ENCODE results near the gene LTBP3. TPM values are rescaled to one million over a fixed set of nuclear protein-coding genes. Genes with fewer than 3 reads are reported as not detected.

The LTBP3 gene
- total and polyA plus RNA-seq, 2 of the 4 experiments (the other 2 are of a cell fraction) = 6.6 to 145 TPM

DNA sequence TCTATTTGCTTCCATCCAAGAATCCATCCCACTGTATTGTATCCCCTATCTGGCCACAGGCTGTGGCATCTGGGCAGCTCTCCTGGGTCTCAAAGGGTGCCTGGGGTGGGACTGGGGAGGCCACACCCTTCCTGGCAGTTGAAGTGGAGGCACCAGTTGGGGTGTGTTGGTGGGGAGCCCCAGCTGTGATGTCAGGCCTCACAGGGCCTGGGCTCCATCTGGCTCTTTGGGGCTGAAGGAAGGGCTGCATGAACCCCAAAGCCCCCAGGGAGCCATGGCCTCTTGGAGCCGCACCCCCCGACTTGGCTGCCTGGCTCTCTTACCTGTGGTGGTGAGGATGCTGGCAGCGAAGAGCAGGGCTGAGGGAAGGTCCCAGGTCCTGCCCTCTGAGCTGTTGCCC, 37.0 kb upstream of the LTBP3 start:
- no peak overlapping the region for H2BK5ac ChIP-seq (ENCODE audit: low read depth, low read length, poor library complexity, severe bottlenecking)
- no peak overlapping the region for H3K18ac ChIP-seq (ENCODE audit: low read depth, low read length)
- ATAC-seq (ENCODE audit: low read depth) (no peak), DNase-seq (no peak)
- H2AFZ ChIP-seq (replicated peaks; ENCODE audit: low read length, poor library complexity) = peak overlapping the region; percentile 58
- BruUV-seq (replicated peaks) = no TSS peak
- in situ Hi-C loops (cut with MboI; ENCODE audit: low sequenced_read_pairs) = no loop called here
- no peak overlapping the region for H4K8ac ChIP-seq (ENCODE audit: low read depth in 2 of 2, low read length in 2 of 2)
- H3K36me3 ChIP-seq (ENCODE audit: control insufficient read depth, insufficient read depth, low read length) = peaks cover 31% of the 10 kb centered on the region
- no peak overlapping the region for H3K14ac ChIP-seq (replicated peaks; ENCODE audit: low read depth, low read length)
- H4K20me1 ChIP-seq (ENCODE audit: insufficient read depth, low read length) = peaks cover 5% of the 10 kb centered on the region
- TF ChIP-seq, protein P1, sequence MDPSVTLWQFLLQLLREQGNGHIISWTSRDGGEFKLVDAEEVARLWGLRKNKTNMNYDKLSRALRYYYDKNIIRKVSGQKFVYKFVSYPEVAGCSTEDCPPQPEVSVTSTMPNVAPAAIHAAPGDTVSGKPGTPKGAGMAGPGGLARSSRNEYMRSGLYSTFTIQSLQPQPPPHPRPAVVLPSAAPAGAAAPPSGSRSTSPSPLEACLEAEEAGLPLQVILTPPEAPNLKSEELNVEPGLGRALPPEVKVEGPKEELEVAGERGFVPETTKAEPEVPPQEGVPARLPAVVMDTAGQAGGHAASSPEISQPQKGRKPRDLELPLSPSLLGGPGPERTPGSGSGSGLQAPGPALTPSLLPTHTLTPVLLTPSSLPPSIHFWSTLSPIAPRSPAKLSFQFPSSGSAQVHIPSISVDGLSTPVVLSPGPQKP (IDR thresholded peaks at IDR 0.05; ENCODE audit: borderline replicate concordance, low read depth, low read length) = no peak
- no peak for TF ChIP-seq RFX5 (IDR thresholded peaks at IDR 0.05; ENCODE audit: low read depth, low read length)
- TF ChIP-seq BHLHE40 (IDR thresholded peaks at IDR 0.05; ENCODE audit: low read depth, low read length) = no peak
- no peak for TF ChIP-seq CHD1 (IDR thresholded peaks at IDR 0.05; ENCODE audit: low read depth, low read length)
- no peak for TF ChIP-seq RCOR1 (IDR thresholded peaks at IDR 0.05; ENCODE audit: insufficient replicate concordance, low read length)
- TF ChIP-seq SMC3 (IDR thresholded peaks at IDR 0.05; ENCODE audit: low read depth, low read length) = no peak
- TF ChIP-seq, protein P2, sequence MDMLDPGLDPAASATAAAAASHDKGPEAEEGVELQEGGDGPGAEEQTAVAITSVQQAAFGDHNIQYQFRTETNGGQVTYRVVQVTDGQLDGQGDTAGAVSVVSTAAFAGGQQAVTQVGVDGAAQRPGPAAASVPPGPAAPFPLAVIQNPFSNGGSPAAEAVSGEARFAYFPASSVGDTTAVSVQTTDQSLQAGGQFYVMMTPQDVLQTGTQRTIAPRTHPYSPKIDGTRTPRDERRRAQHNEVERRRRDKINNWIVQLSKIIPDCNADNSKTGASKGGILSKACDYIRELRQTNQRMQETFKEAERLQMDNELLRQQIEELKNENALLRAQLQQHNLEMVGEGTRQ (IDR thresholded peaks at IDR 0.05; ENCODE audit: low read depth, low read length) = no peak
- TF ChIP-seq NFE2L2 (IDR thresholded peaks at IDR 0.05; ENCODE audit: low read depth, low read length) = no peak
- TF ChIP-seq MAFK (IDR thresholded peaks at IDR 0.05; ENCODE audit: low read depth, low read length) = no peak
- TF ChIP-seq, protein P3, sequence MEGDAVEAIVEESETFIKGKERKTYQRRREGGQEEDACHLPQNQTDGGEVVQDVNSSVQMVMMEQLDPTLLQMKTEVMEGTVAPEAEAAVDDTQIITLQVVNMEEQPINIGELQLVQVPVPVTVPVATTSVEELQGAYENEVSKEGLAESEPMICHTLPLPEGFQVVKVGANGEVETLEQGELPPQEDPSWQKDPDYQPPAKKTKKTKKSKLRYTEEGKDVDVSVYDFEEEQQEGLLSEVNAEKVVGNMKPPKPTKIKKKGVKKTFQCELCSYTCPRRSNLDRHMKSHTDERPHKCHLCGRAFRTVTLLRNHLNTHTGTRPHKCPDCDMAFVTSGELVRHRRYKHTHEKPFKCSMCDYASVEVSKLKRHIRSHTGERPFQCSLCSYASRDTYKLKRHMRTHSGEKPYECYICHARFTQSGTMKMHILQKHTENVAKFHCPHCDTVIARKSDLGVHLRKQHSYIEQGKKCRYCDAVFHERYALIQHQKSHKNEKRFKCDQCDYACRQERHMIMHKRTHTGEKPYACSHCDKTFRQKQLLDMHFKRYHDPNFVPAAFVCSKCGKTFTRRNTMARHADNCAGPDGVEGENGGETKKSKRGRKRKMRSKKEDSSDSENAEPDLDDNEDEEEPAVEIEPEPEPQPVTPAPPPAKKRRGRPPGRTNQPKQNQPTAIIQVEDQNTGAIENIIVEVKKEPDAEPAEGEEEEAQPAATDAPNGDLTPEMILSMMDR (conservative IDR thresholded peaks at IDR 0.05; ENCODE audit: low read depth, low read length) = no peak
- TF ChIP-seq POLR2A (IDR thresholded peaks at IDR 0.05; ENCODE audit: low read depth, low read length) = no peak
- TF ChIP-seq MAZ (IDR thresholded peaks at IDR 0.05; ENCODE audit: borderline replicate concordance, low read depth, low read length) = no peak
- no peak for TF ChIP-seq MXI1 (IDR thresholded peaks at IDR 0.05; ENCODE audit: borderline replicate concordance, low read depth, low read length)
- TF ChIP-seq RAD21 (IDR thresholded peaks at IDR 0.05; ENCODE audit: low read length) = no peak
- TF ChIP-seq CEBPB (IDR thresholded peaks at IDR 0.05; ENCODE audit: low read depth, low read length) = no peak
- TF ChIP-seq FOS (IDR thresholded peaks at IDR 0.05; ENCODE audit: low read depth, low read length) = no peak
- H2AK5ac ChIP-seq (ENCODE audit: low read depth, low read length) = no peak overlapping the region
- H3K79me1 ChIP-seq (ENCODE audit: low read depth in 1 of 2, low read length in 2 of 2) = 0 out of 4 replicates have a peak, but pooled peaks cover 0 to under 1% of the 10 kb centered on the region in 2 experiments
- no peaks in the 10 kb centered on the region for H3K27me3 ChIP-seq (ENCODE audit: control insufficient read depth, insufficient read depth, low read length)
- CTCF ChIA-PET = no interaction called here
- H3K9me1 ChIP-seq (ENCODE audit: insufficient read depth, low read length) = no peaks in the 10 kb centered on the region
- H4K5ac ChIP-seq (ENCODE audit: low read depth, low read length) = no peak overlapping the region
- H2BK15ac ChIP-seq (ENCODE audit: low read depth, low read length) = no peak overlapping the region
- H3K23ac ChIP-seq (ENCODE audit: low read depth, low read length) = no peak overlapping the region
- H3K9me3 ChIP-seq (ENCODE audit: control insufficient read depth, insufficient read depth, low read length) = no peaks in the 10 kb centered on the region
- no peak overlapping the region for H3K27ac ChIP-seq (ENCODE audit: insufficient read depth, low read length)
- H3K4me2 ChIP-seq (ENCODE audit: low read depth, low read length) = no peak overlapping the region
- no peak overlapping the region for H3K4me3 ChIP-seq (ENCODE audit: insufficient read depth, low read depth, low read length)
- WGBS, 2 experiments (ENCODE audit: extremely low coverage in 2 of 2, insufficient read length in 1 of 2) = no CpG with 5 or more reads among the region's 3 CpGs
- peak overlapping the region; percentile 72 for H2AK9ac ChIP-seq (replicated peaks; ENCODE audit: low read depth, low read length, poor library complexity)
- H2BK20ac ChIP-seq (ENCODE audit: low read depth, low read length) = no peak overlapping the region
- no peak overlapping the region for H3K56ac ChIP-seq (ENCODE audit: extremely low read depth, insufficient read depth, low read length)
- intact Hi-C loops (cut with micrococcal nuclease) = no loop called here
- no peak overlapping the region for H3K4ac ChIP-seq (ENCODE audit: low read depth, low read length)
- dilution Hi-C loops (cut with HindIII; ENCODE audit: low sequenced_read_pairs, unreplicated experiment) = no loop called here
- H2BK120ac ChIP-seq (ENCODE audit: low read depth, low read length) = no peak overlapping the region
- no peaks in the 10 kb centered on the region for H3K4me1 ChIP-seq (ENCODE audit: control insufficient read depth, insufficient read depth, low read length)
- no peak overlapping the region for H4K91ac ChIP-seq (ENCODE audit: insufficient read depth, low read depth, low read length)
- POLR2A ChIA-PET (ENCODE audit: unreplicated experiment) = no interaction called here
- H3K9ac ChIP-seq (ENCODE audit: low read depth, low read length) = no peak overlapping the region

All from IMR-90 (cell line).